Measurements from ENCODE around the gene CDK16.
A peak's percentile ranks its signal among the peaks of the same experiment; 100 is the strongest.

The CDK16 gene

GRCh38 chrX:47186096-47186740 is 32.3 kb upstream of the CDK16 start:
- no peak for DNase-seq

GRCh38 chrX:47187106-47187677 is 31.3 kb upstream of the CDK16 start:
- no peak for DNase-seq

GRCh38 chrX:47189906-47190305 is 28.6 kb upstream of the CDK16 start:
- no peak for DNase-seq

GRCh38 chrX:47190445-47191269 is 27.8 kb upstream of the CDK16 start:
- DNase-seq = peak; percentile 47

GRCh38 chrX:47191331-47191730 is 27.1 kb upstream of the CDK16 start:
- no peak for DNase-seq

- DNase-seq = no peak
Measured at GRCh38 chrX:47191806-47192401, 26.6 kb upstream of the CDK16 start.

GRCh38 chrX:47193475-47194193 is 24.8 kb upstream of the CDK16 start, which contains the start of gene UBA1:
Gene UBA1 (plus strand): TSS chrX:47193829. CDS start chrX:47198803, 4,974 bp downstream.
- peak; percentile 96 for DNase-seq

- no peak for DNase-seq
Measured at GRCh38 chrX:47194194-47194787, 24.2 kb upstream of the CDK16 start.

- no peak for DNase-seq
Measured at GRCh38 chrX:47196098-47196497, 22.4 kb upstream of the CDK16 start.

GRCh38 chrX:47197526-47197925 is 21.0 kb upstream of the CDK16 start:
- no peak for DNase-seq

GRCh38 chrX:47198026-47198686 is 20.3 kb upstream of the CDK16 start:
- DNase-seq = no peak

- no peak for DNase-seq
Measured at GRCh38 chrX:47198687-47199080, 19.8 kb upstream of the CDK16 start.

GRCh38 chrX:47199286-47199685 is 19.2 kb upstream of the CDK16 start:
- no peak for DNase-seq

- no peak for DNase-seq
Measured at GRCh38 chrX:47200385-47201150, 17.9 kb upstream of the CDK16 start.

- no peak for DNase-seq
Measured at GRCh38 chrX:47201345-47201944, 17.0 kb upstream of the CDK16 start.

- no peak for DNase-seq
Measured at GRCh38 chrX:47202316-47202715, 16.2 kb upstream of the CDK16 start.

- no peak for DNase-seq
Measured at GRCh38 chrX:47202877-47203276, 15.6 kb upstream of the CDK16 start.

GRCh38 chrX:47204970-47205369 is 13.5 kb upstream of the CDK16 start:
- no peak for DNase-seq

GRCh38 chrX:47206316-47206715 is 12.2 kb upstream of the CDK16 start:
- no peak for DNase-seq

- DNase-seq = no peak
Measured at GRCh38 chrX:47208108-47208507, 10.4 kb upstream of the CDK16 start.
